Endodermal cell (in vitro differentiated cells): ENCODE measurements around the gene ARL14EPL. TPM values are rescaled to one million over a fixed set of nuclear protein-coding genes. Genes with fewer than 3 reads are reported as not detected.

Experiments
- DNase-seq: peaks from one replicate; pipeline ENCODE4 v3.0.0-alpha.2; 2017
- H3K27ac ChIP-seq: 2 replicates; pipeline ENCODE4 v1.5.1; 2013; ENCODE audit warnings: mild to moderate bottlenecking, low read depth, low read length, moderate library complexity
- H3K27me3 ChIP-seq: 2 replicates; pipeline ENCODE4 v1.6.1; 2013; ENCODE audit warnings: mild to moderate bottlenecking, low read length, moderate library complexity; ENCODE audit not compliant: insufficient read depth, control insufficient read depth, poor library complexity, severe bottlenecking
- H3K36me3 ChIP-seq: 2 replicates; pipeline ENCODE4 v1.7.0; 2013; ENCODE audit warnings: mild to moderate bottlenecking, low read length, moderate library complexity; ENCODE audit not compliant: control insufficient read depth, insufficient read depth
- H3K4me1 ChIP-seq: one replicate; pipeline ENCODE4 v1.7.0; 2013; ENCODE audit warnings: low read length; ENCODE audit not compliant: control insufficient read depth, insufficient read depth
- H3K4me3 ChIP-seq: 2 replicates; pipeline ENCODE4 v1.5.1; 2013; ENCODE audit warnings: mild to moderate bottlenecking, low read length, moderate library complexity
- H3K9ac ChIP-seq: 2 replicates; pipeline ENCODE4 v1.6.1; 2013; ENCODE audit warnings: mild to moderate bottlenecking, low read length, moderate library complexity; ENCODE audit not compliant: poor library complexity, severe bottlenecking; ENCODE audit errors: extremely low read depth
- H3K9me3 ChIP-seq: 2 replicates; pipeline ENCODE4 v1.6.1; 2013; ENCODE audit warnings: mild to moderate bottlenecking, low read length, moderate library complexity; ENCODE audit not compliant: control insufficient read depth
- H3K27ac Mint-ChIP-seq: 2 replicates; pipeline ENCODE4 v1.8.0; 2020; ENCODE audit warnings: mixed read lengths
- H3K27me3 Mint-ChIP-seq: 2 replicates; pipeline ENCODE4 v1.8.0; 2021; ENCODE audit warnings: mild to moderate bottlenecking, mixed read lengths; ENCODE audit not compliant: insufficient read depth
- H3K36me3 Mint-ChIP-seq: 2 replicates; pipeline ENCODE4 v1.8.0; 2020; ENCODE audit warnings: low read depth, mixed read lengths
- H3K4me1 Mint-ChIP-seq: 2 replicates; pipeline ENCODE4 v1.8.0; 2020; ENCODE audit warnings: mixed read lengths
- H3K4me3 Mint-ChIP-seq: 2 replicates; pipeline ENCODE4 v1.8.0; 2020; ENCODE audit warnings: mild to moderate bottlenecking, moderate library complexity, mixed read lengths
- H3K9me3 Mint-ChIP-seq: 2 replicates; pipeline ENCODE4 v1.8.0; 2020; ENCODE audit warnings: mild to moderate bottlenecking, mixed read lengths
- WGBS, 2 experiments: methylation state at CpG; one replicate each; pipeline versions ENCODE4 v1.1.5 to v1.1.7; 2013; ENCODE audit warnings: missing lambda C conversion rate in 2 of 2, mixed read lengths in 1 of 2; ENCODE audit not compliant: insufficient coverage in 1 of 2, insufficient read length in 1 of 2; 5-methylcytosine and 5-hydroxymethylcytosine counted together
- total RNA-seq, 2 donors: library from RNA; stranded (reverse); fragmentation: NEBNext Ultra II Directional in 1 of 2; extraction: Animal tissue kit (Norgen Biotek cat#: 25700) in 1 of 2; gene quantifications; 2 replicates in 1 of 2; 3 replicates in 1 of 2; pipeline ENCODE4 v1.2.1, GENCODE V29; 2021
- TF ChIP-seq, protein P1 (sequence below): fragments of 200-600 bp; sonication (generic); conservative IDR thresholded peaks from 2 replicates; pipeline ENCODE4 v1.5.0; 2021; ENCODE audit warnings: antibody characterized with exemption, mild to moderate bottlenecking

The ARL14EPL gene
- total RNA-seq, 2 donors from 2014 or later, result not detected

DNA sequence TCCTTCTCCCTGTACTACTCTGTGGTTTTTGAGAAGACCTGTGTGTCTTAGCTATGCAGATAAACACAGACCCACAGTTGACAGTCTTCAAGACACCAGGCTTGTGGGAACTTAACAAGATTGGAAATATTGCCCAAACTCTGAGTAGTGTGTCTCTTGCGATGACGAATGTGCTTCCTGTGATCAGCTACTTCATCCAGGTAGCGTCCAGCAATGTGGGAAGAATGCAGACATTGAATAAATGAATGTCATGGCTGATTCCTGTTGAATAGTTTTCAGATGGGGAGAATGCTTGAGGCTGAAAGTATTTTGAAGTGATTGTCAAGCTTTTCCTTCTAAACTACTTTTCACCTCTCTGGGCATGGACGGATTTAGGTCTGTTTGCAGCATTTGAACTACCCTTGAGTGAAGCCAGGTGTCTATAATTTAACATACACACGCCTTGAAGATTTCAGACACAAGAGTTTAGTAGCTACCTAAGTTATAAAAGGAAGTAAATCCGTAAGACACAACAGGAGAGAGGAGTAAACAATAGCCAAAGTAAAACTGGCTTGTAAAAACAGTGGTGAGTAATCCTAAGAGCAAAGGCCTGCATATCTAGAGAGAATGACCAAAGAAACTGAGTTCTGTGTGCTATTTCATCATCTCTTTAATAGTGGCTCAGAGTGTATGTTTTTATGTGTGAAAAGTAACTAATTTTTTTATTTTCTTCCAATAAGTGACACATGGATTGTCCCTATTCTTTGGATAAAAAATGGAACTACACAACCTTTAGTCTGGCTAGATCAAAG is 30.0 kb upstream of the ARL14EPL start:
- H3K4me3 Mint-ChIP-seq, result no peak overlapping the region
- 88 to 89% methylated on average over 6 of the region's 6 CpGs for WGBS, 2 experiments
- Histone ChIP-seq H3K9ac (no peak overlapping the region), H3K27me3 (no peaks in the 10 kb centered on the region), H3K36me3 (no peaks in the 10 kb centered on the region), H3K9me3 (no peaks in the 10 kb centered on the region), H3K4me1 (no peaks in the 10 kb centered on the region), H3K27ac (no peak overlapping the region), H3K4me3 (no peak overlapping the region)
- no peaks in the 10 kb centered on the region for H3K27me3 Mint-ChIP-seq
- no peak for DNase-seq
- peaks cover 1% of the 10 kb centered on the region for H3K4me1 Mint-ChIP-seq
- H3K27ac Mint-ChIP-seq, result no peak overlapping the region
- H3K36me3 Mint-ChIP-seq, result no peaks in the 10 kb centered on the region
- H3K9me3 Mint-ChIP-seq, result no peaks in the 10 kb centered on the region
- TF ChIP-seq, protein P1, sequence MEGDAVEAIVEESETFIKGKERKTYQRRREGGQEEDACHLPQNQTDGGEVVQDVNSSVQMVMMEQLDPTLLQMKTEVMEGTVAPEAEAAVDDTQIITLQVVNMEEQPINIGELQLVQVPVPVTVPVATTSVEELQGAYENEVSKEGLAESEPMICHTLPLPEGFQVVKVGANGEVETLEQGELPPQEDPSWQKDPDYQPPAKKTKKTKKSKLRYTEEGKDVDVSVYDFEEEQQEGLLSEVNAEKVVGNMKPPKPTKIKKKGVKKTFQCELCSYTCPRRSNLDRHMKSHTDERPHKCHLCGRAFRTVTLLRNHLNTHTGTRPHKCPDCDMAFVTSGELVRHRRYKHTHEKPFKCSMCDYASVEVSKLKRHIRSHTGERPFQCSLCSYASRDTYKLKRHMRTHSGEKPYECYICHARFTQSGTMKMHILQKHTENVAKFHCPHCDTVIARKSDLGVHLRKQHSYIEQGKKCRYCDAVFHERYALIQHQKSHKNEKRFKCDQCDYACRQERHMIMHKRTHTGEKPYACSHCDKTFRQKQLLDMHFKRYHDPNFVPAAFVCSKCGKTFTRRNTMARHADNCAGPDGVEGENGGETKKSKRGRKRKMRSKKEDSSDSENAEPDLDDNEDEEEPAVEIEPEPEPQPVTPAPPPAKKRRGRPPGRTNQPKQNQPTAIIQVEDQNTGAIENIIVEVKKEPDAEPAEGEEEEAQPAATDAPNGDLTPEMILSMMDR, result no peak

DNA sequence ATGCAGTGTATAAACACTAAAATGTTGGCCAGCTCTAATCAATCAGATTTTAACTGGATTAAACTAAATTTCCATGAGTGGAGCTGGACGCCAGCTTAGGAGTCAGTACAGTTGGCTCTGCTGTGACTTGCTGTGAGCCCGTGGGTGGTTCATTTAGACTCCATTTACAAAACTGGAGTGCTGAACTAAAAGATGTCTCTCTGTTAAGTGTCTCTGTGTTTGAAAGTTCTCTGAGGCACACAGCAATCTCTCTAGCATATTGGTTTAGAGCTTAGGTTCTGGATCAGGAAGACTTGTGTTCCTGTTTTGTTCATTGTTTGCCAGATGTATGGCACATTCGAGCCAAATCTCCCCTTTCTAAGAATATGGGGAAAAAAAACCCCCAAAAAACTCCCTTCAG is 28.0 kb upstream of the ARL14EPL start:
- Mint-ChIP-seq H3K36me3 (no peaks in the 10 kb centered on the region), H3K4me3 (no peak overlapping the region), H3K27ac (no peak overlapping the region), H3K9me3 (no peaks in the 10 kb centered on the region), H3K4me1 (peaks cover 1% of the 10 kb centered on the region), H3K27me3 (no peaks in the 10 kb centered on the region)
- H3K27ac ChIP-seq, result no peak overlapping the region
- TF ChIP-seq, protein P1, result no peak
- H3K4me1 ChIP-seq, result no peaks in the 10 kb centered on the region
- H3K9me3 ChIP-seq, result no peaks in the 10 kb centered on the region
- WGBS, 2 experiments, result 83 to 95% methylated on average over 1 to 2 of the region's 3 CpGs
- H3K27me3 ChIP-seq, result no peaks in the 10 kb centered on the region
- H3K9ac ChIP-seq, result no peak overlapping the region
- no peak for DNase-seq
- H3K4me3 ChIP-seq, result no peak overlapping the region
- no peaks in the 10 kb centered on the region for H3K36me3 ChIP-seq

DNA sequence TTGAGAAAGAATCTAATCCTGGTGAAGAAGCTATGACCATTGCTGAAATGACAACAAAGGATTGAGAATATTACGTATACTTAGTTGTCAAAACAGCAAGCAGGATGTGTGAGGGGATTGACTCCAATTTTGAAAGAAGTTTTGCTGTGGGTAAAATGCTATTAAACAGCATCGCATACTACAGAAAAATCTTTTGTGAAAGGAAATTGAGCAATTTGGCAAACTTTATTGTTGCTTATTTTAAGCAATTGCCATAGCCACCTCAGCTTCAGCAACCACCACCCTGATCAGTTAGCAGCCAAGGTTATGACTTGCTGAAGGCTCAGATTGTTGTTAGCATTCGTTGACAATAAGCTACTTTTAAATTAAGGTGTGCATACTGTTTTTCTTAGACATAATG is 22.5 kb upstream of the ARL14EPL start:
- Histone ChIP-seq H3K4me3 (no peak overlapping the region), H3K27ac (no peak overlapping the region), H3K36me3 (no peaks in the 10 kb centered on the region), H3K9me3 (no peaks in the 10 kb centered on the region), H3K27me3 (no peaks in the 10 kb centered on the region), H3K9ac (no peak overlapping the region), H3K4me1 (no peaks in the 10 kb centered on the region)
- H3K27ac Mint-ChIP-seq, result no peak overlapping the region
- TF ChIP-seq, protein P1, result no peak
- H3K4me1 Mint-ChIP-seq, result no peaks in the 10 kb centered on the region
- 96 to 100% methylated on average over 2 to 3 of the region's 3 CpGs for WGBS, 2 experiments
- H3K27me3 Mint-ChIP-seq, result no peaks in the 10 kb centered on the region
- H3K36me3 Mint-ChIP-seq, result no peaks in the 10 kb centered on the region
- no peak for DNase-seq
- H3K9me3 Mint-ChIP-seq, result no peaks in the 10 kb centered on the region
- no peak overlapping the region for H3K4me3 Mint-ChIP-seq
